Endothelial cell of umbilical vein (primary cell): ENCODE measurements around the gene PCGF5. TPM values are rescaled to one million over a fixed set of nuclear protein-coding genes. Genes with fewer than 3 reads are reported as not detected.

Source experiments
- BruUV-seq: library from RNA; stranded (reverse); fragments of 400-500 nt; replicated peaks from 2 replicates; lab custom pipeline; 2021; lab: Mats Ljungman, UMichigan
- CTCF ChIA-PET: fragments of 300-600, 350-600 bp; sonication (Branson Sonifier 250); formaldehyde crosslinking; loops from one replicate; lab custom pipeline; 2021; ENCODE audit warnings: antibody characterized with exemption, inconsistent platforms; lab: Charles Lee
- POLR2A ChIA-PET: fragments of 300-600, 350-600 bp; sonication (Branson Sonifier 250); formaldehyde crosslinking; loops from one replicate; lab custom pipeline; 2021; ENCODE audit warnings: antibody characterized with exemption, inconsistent platforms; lab: Charles Lee
- DNase-seq: peaks from one replicate; pipeline ENCODE4 v3.0.0-alpha.2; 2011; ENCODE audit warnings: low read depth, low spot score
- FAIRE-seq: peaks from 2 replicates; lab custom pipeline; 2011; peaks lifted over from hg19 to GRCh38; lab: Jason Lieb, UNC
- H2AFZ ChIP-seq: 2 replicates; pipeline ENCODE4 v1.6.0; 2012; ENCODE audit warnings: low read depth, low read length, control low read depth, inconsistent platforms
- H3K27ac ChIP-seq: 2 replicates; pipeline ENCODE4 v1.5.1; 2011; ENCODE audit warnings: low read depth, mild to moderate bottlenecking, control low read depth, low read length, moderate library complexity; ENCODE audit not compliant: insufficient read depth
- H3K27me3 ChIP-seq, 2 experiments: 2 replicates each; pipeline versions ENCODE4 v1.6.0 to v1.6.1; 2011; ENCODE audit warnings: low read length in 2 of 2, mixed read lengths in 1 of 2; ENCODE audit not compliant: control insufficient read depth in 2 of 2, insufficient read depth in 2 of 2
- H3K36me3 ChIP-seq, 2 experiments: 2 replicates in 1 of 2; 3 replicates in 1 of 2; pipeline ENCODE4 v1.5.1; 2011; ENCODE audit warnings: low read length in 2 of 2, mild to moderate bottlenecking in 1 of 2, moderate library complexity in 1 of 2; ENCODE audit not compliant: control insufficient read depth in 2 of 2, insufficient read depth in 2 of 2; ENCODE audit errors: extremely low read depth in 1 of 2
- H3K4me1 ChIP-seq: 3 replicates; pipeline ENCODE4 v1.5.1; 2011; ENCODE audit warnings: mild to moderate bottlenecking, low read length; ENCODE audit not compliant: control insufficient read depth, insufficient read depth; ENCODE audit errors: extremely low read depth
- H3K4me2 ChIP-seq: 2 replicates; pipeline ENCODE4 v1.6.1; 2011; ENCODE audit warnings: low read length, control low read depth, mixed read lengths; ENCODE audit not compliant: insufficient read depth
- H3K4me3 ChIP-seq, 3 experiments: fragments of 200-600 bp in 1 of 3; sonication (generic), shearing (Covaris generic) in 1 of 3; replicated peaks in 1 of 3; 2 replicates each; pipeline ENCODE4 v1.5.1; 2011 to 2016; ENCODE audit warnings: control low read depth in 3 of 3, low read length in 3 of 3, mild to moderate bottlenecking in 2 of 3, inconsistent platforms in 1 of 3, low read depth in 1 of 3, moderate library complexity in 1 of 3; ENCODE audit not compliant: insufficient read depth in 1 of 3
- H3K79me2 ChIP-seq: 2 replicates; pipeline ENCODE4 v1.6.0; 2012; ENCODE audit warnings: low read length, inconsistent platforms; ENCODE audit not compliant: control insufficient read depth, insufficient read depth
- H3K9ac ChIP-seq: replicated peaks from 2 replicates; pipeline ENCODE3; 2011; ENCODE audit warnings: low read length, control low read depth; ENCODE audit not compliant: insufficient read depth; ENCODE audit errors: extremely low read depth
- H3K9me1 ChIP-seq: replicated peaks from 3 replicates; pipeline ENCODE4 v1.6.0; 2011; ENCODE audit warnings: mild to moderate bottlenecking, low read length; ENCODE audit not compliant: control insufficient read depth, insufficient read depth; ENCODE audit errors: extremely low read depth
- H3K9me3 ChIP-seq: replicated peaks from 2 replicates; pipeline ENCODE4 v1.5.1; 2012; ENCODE audit warnings: low read length, inconsistent platforms; ENCODE audit not compliant: control insufficient read depth, insufficient read depth
- H4K20me1 ChIP-seq: replicated peaks from 2 replicates; pipeline ENCODE3; 2011; ENCODE audit warnings: mild to moderate bottlenecking, low read length; ENCODE audit not compliant: control insufficient read depth, insufficient read depth; ENCODE audit errors: extremely low read depth
- CTCF ChIP-seq, 2 donors: IDR thresholded peaks; 1 replicate in 1 of 2; 2 replicates in 1 of 2; pipeline ENCODE4 v1.5.1; 2011; ENCODE audit warnings: low read length in 2 of 2, mild to moderate bottlenecking in 2 of 2, moderate library complexity in 2 of 2, control low read depth in 1 of 2, inconsistent platforms in 1 of 2, low read depth in 1 of 2; ENCODE audit not compliant: insufficient read depth in 1 of 2; ENCODE audit errors: extremely low read depth in 1 of 2
- EZH2 ChIP-seq: IDR thresholded peaks from 2 replicates; pipeline ENCODE4 v1.6.1; 2012; ENCODE audit warnings: borderline replicate concordance, low read depth, mild to moderate bottlenecking, moderate library complexity, low read length, inconsistent platforms; ENCODE audit not compliant: severe bottlenecking
- FOS ChIP-seq: IDR thresholded peaks from 2 replicates; pipeline ENCODE4 v1.6.1; 2011; ENCODE audit warnings: mild to moderate bottlenecking, low read length, moderate library complexity, borderline replicate concordance; ENCODE audit not compliant: insufficient read depth
- GATA2 ChIP-seq: IDR thresholded peaks from 2 replicates; pipeline ENCODE4 v1.7.0; 2011; ENCODE audit warnings: low read depth, mild to moderate bottlenecking, moderate library complexity, mixed read lengths, low read length; ENCODE audit not compliant: insufficient read length, insufficient read depth
- JUN ChIP-seq: IDR thresholded peaks from 2 replicates; pipeline ENCODE4 v1.6.1; 2011; ENCODE audit warnings: borderline replicate concordance, low read depth; ENCODE audit not compliant: insufficient read length, insufficient read depth
- MAX ChIP-seq: IDR thresholded peaks from 2 replicates; pipeline ENCODE4 v1.6.1; 2011; ENCODE audit not compliant: insufficient read depth, insufficient read length
- MYC ChIP-seq: IDR thresholded peaks from one replicate; pipeline ENCODE4 v1.6.1; 2011; ENCODE audit warnings: mild to moderate bottlenecking, low read depth, low read length
- POLR2A ChIP-seq: IDR thresholded peaks from 2 replicates; pipeline ENCODE4 v1.6.1; 2012; ENCODE audit warnings: low read depth, mild to moderate bottlenecking, control low read depth, low read length
- POLR2AphosphoS5 ChIP-seq: IDR thresholded peaks from 2 replicates; pipeline ENCODE4 v1.6.1; 2012; ENCODE audit warnings: low read depth, mild to moderate bottlenecking, control low read depth, low read length, moderate library complexity; ENCODE audit not compliant: insufficient read depth
- dilution Hi-C: fragments of 300-500 bp; cut with MboI; formaldehyde crosslinking; loops from one replicate; pipeline ENCODE4 v1.15.0; 2019; ENCODE audit warnings: low sequenced_read_pairs; ENCODE audit not compliant: extremely low pct_ligation_motif_present
- intact Hi-C: fragments of 100-400 bp; cut with micrococcal nuclease; formaldehyde crosslinking; loops from one replicate; pipeline ENCODE4 v1.10.0; 2022
- polyA plus RNA-seq, 4 experiments: library from polyadenylated mRNA; depleted of rRNA in 3 of 4; stranded (reverse) in 3 of 4; unstranded in 1 of 4; fragments of >200 nt; gene quantifications; 2 replicates each; pipeline versions ENCODE4 v1.2.1 to v1.2.3, GENCODE V29; 2011 to 2012; ENCODE audit warnings: missing spikeins in 1 of 4
- total RNA-seq: library from RNA; stranded (reverse); gene quantifications from 2 replicates; pipeline ENCODE4 v1.2.3, GENCODE V29; 2021

PCGF5 gene
- total and polyA plus RNA-seq, 2 donors (not counting 3 experiments of a cell fraction or from before 2014, with no cell fraction given), result 25.0 to 29.8 TPM

DNA sequence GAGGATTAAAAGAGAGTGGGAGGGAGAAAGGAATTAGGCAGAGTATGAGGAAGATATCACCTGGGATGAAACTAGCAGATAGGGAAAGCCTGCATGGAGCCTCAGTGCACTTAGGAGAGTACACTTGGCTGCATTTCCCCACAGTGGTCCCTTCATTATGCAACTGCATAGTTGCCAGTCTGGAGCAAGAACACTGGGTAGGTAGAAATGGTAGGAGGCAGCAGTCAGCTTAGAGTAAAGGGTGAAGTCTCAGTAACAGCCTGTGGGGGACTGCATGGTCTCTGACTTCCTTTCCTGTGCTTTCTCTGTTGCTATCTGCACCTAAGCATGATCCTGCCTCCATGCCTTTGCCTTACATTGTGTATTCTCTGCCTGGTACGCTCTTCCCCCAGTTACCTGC lies 14.0 kb upstream of the PCGF5 start:
- DNase-seq (no peak), FAIRE-seq (no peak)
- Histone ChIP-seq H3K9me3 (no peaks in the 10 kb centered on the region), H3K79me2 (no peaks in the 10 kb centered on the region), H3K27me3 (no peaks in the 10 kb centered on the region), H3K36me3 (no peaks in the 10 kb centered on the region), H3K27ac (no peak overlapping the region), H4K20me1 (no peaks in the 10 kb centered on the region), H3K4me3 (no peak overlapping the region), H3K9me1 (no peaks in the 10 kb centered on the region), H3K9ac (no peak overlapping the region), H3K4me1 (no peaks in the 10 kb centered on the region), H2AFZ (no peak overlapping the region), H3K4me2 (no peak overlapping the region)
- intact Hi-C loops (no loop called here), dilution Hi-C loops (no loop called here)
- TF ChIP-seq POLR2A (no peak), JUN (no peak), GATA2 (no peak), MAX (no peak), POLR2AphosphoS5 (no peak), EZH2 (no peak), FOS (no peak), CTCF (IDR thresholded peaks at IDR 0.05; ENCODE audit: extremely low read depth in 1 of 2, insufficient read depth in 1 of 2, low read depth in 1 of 2, low read length in 2 of 2) (no peak), MYC (no peak)
- CTCF ChIA-PET, result no interaction called here
- BruUV-seq, result no TSS peak
- POLR2A ChIA-PET, result no interaction called here
